SIG-M5 treated with dmso at 0.1 percent for 504 hours (cell line): ENCODE measurements around the gene KRTAP4-2.
"Not testable (repeated sequence)": the region's sequence is repeated elsewhere in the genome, so short reads cannot be mapped to it uniquely, and the experiment has no call there.

ENCODE experiments used
- DNase-seq: peaks from one replicate; lab custom pipeline; 2025; ENCODE audit not compliant: unreplicated experiment; lab: John Stamatoyannopoulos, UW

The KRTAP4-2 gene

DNA sequence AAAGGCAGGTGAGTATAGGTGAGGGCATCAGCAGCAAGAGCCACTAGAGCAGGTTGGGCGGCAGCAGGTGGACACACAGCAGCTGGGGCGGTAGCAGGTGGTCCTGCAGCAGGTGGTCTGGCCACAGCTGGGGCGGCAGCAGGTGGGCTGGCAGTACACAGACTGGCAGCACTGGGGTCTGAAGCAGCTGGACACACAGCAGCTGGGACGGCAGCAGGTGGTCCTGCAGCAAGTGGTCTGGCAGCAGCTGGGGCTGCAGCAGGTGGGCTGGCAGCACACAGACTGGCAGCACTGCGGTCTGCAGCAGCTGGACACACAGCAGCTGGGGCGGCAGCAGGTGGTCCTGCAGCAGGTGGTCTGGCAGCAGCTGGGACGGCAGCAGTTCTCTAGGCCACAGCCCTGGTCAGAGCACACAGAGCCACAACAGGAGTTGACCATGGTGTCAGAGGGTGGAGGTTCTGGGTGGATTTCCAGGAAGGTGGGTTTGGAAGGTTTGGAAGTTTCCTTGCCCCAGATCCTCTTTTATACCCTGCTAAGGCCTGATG, at the start of gene KRTAP4-2:
Gene KRTAP4-2, minus strand, starts transcription at position 495 of the 545 bp plus-strand sequence. Its CDS starts 57 bp downstream, at position 438.
- no peak for DNase-seq

DNA sequence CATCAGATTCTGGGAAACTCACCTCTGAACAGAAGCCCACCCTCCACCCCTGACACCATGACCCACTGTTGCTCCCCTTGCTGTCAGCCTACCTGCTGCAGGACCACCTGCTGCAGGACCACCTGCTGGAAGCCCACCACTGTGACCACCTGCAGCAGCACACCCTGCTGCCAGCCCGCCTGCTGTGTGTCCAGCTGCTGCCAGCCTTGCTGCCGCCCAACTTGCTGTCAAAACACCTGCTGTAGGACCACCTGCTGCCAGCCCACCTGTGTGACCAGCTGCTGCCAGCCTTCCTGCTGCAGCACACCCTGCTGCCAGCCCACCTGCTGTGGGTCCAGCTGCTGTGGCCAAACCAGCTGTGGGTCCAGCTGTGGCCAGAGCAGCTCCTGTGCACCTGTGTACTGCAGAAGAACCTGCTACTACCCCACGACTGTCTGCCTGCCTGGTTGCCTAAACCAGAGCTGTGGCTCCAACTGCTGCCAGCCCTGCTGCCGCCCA, 48.6 kb upstream of the KRTAP4-2 start, which contains the start of gene KRTAP9-2:
Gene KRTAP9-2, plus strand, starts transcription at position 51 of the 498 bp plus-strand sequence. Its CDS starts 7 bp downstream, at position 58.
- DNase-seq, result not testable (repeated sequence)

DNA sequence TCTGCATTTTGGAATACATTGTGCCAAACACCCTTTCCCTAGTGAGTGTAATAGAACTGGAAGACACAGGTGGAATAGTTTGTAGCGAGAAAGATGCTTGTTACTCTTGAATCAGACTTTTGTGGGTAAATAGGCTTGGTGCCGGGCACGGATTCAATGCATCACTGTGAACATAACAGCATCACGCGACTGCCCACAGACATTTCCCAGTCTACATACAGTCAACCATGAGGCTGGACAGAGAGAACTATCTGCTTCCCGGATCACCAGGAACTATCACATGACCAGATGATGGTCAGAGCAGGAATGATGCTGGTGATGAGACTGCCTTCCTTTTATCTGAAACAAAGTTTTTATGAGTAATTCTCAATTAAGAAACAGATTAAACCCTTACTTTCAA, 48.0 kb upstream of the KRTAP4-2 start:
- no peak for DNase-seq

DNA sequence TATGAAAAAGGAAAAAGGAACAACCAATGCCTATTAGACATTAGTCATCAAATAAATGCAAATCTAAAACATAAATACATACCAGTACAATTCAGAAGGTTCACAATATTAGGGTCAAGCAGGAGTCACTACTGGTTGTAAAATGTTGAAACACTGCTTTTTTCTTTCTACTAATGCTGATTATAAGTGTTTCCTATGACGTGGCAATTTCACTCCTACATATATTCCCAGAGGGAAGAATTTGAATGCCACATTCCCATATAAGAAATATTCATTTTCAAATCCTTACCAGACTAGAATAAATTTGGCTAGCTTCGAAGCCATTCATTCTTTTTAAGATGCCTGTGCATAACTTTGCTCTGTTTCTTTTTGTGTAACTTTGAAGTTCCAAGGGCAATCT, 45.8 kb upstream of the KRTAP4-2 start:
- no peak for DNase-seq

DNA sequence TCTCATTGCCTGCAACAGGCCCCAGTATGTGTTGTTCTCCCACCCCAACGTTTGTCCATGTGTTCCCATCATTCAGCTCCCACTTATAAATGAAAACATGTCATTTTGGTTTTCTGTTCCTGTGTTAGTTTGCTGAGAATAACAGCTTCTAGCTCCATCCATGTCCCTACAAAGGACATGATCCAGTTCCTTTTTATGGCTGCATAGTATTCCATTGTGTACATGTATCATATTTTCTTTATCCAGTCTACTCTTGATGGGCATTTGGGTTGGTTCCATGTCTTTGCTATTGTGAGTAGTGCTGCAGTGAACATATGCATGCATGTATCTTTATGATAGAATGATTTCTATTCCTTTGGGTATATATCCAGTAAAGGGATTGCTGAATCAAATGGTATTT, 37.7 kb upstream of the KRTAP4-2 start:
- DNase-seq, result no peak

DNA sequence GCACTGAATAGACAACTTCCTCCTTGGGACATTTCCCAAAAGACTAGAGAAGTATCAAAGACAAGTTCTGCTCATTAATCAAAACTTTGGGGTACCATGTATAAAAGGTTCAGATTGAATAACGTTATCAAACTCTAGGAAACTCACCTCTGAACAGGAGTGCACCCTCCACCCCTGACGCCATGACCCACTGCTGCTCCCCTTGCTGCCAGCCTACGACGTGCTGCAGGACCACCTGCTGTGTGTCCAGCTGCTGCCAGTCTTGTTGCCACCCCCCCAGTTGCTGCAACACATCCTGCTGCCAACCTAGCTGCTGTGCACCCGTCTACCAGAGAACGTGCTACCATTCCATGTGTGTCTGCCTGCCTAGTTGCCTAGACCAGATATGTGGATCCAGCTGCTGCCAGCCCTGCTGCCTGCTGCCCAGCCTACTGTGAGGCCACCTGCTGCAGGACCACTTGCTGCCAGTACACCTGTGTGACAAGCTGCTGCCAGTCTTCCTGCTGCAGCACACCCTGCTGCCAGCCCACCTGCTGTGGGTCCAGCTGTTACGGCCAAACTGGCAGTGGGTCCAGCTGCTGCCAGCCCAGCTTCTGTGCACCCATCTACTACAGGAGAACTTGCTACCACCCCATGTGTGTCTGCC, 34.6 kb upstream of the KRTAP4-2 start:
- DNase-seq, result no peak

DNA sequence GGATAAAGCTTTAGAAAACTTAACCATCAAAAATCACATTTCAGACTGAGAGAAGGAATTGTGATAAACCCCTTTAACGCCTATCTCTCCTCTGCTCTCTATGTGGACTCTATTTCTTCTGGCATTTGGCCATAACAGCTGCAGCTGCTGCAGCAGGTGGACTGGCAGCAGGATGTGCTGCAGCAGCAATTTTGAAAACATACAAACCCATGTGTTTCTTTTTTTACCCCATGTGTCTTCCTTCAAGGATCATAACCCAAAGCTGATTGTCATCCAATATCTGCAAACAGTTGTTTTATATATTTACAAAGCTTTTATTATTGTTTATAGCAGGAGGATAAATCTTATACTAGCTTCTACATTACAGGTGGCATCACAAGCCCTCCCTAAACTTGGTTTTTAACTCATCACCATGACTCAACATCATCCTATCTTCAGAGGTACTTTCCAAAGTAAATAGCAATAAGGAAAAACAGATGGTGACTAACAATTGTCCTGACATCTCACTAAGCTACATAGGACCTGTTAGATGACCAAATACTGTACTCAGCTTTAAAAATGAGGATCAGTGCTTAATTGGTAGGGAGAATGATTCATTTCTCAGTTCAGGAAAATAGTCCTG, 33.9 kb upstream of the KRTAP4-2 start:
- DNase-seq, result no peak

DNA sequence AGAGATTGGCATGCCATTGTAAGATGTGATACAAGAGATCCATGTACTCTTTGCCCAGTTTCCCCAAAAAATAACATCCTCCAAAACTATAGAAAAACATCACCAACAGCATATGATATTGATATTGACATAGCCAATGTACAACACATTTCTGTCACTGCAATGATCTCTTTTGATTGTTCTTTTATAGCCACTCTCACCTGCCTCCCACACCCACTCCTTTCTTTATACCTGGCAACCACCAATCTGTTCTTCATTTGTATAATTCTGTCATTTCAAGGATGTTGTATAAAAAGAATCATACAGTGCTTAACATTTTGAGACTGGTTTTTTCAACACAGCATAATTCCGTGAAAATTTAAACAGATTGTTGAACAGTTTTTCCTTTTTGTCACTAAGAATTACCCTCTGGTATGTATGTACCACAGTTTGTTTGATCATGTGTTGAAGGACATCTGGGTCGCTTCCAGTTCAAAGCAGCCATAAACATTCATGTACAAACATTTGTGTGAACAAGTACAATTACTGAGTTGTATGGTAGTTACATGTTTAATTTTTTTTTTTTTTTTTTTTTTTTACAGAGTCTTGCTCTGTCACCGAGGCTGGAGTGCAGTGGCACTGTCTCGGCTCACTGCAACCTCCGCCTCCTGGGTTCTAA, 21.5 kb upstream of the KRTAP4-2 start:
- no peak for DNase-seq

DNA sequence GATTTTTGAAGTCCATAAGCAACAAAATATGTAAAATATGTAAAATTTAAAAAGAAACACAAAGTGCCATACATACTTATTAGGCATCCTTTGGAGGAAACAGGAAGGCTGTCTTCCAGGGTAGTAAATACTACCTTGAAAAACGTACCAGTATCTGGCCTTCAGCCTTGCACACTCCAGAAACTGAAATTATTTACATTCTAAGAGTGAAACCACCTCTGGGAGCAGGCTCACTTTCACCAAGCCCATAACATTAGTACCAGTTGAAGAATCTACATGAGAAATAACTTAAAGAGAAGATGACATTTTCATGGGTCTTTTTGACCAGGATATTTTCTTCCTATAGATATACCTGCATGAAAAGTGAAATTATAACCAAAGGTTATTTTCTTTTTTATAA, 18.0 kb upstream of the KRTAP4-2 start:
- no peak for DNase-seq

DNA sequence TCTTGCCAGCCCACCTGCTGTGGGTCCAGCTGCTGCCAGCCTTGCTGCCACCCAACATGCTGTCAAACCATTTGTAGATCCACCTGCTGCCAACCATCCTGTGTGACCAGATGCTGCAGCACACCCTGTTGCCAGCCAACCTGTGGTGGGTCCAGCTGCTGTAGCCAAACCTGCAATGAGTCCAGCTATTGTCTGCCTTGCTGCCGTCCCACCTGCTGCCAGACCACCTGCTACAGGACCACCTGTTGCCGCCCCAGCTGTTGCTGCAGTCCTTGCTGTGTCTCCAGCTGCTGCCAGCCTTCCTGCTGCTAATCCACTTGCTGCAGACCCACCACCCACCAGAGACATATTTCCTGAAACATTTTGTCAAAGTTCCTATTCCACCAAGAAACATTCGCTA, 12.3 kb upstream of the KRTAP4-2 start:
- DNase-seq, result no peak

DNA sequence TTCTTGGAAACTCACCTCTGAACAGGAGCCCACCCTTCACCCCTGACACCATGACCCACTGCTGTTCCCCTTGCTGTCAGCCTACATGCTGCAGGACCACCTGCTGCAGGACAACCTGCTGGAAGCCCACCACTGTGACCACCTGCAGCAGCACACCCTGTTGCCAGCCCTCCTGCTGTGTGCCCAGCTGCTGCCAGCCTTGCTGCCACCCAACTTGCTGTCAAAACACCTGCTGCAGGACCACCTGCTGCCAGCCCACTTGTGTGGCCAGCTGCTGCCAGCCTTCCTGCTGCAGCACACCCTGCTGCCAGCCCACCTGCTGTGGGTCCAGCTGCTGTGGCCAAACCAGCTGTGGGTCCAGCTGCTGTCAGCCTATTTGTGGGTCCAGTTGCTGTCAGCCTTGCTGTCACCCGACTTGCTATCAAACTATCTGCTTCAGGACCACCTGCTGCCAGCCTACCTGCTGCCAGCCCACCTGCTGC, 11.9 kb upstream of the KRTAP4-2 start, which contains the start of gene KRTAP9-1:
Gene KRTAP9-1, plus strand, starts transcription at position 51 of the 482 bp plus-strand sequence. Its CDS starts 0 bp downstream, at position 51.
- not testable (repeated sequence) for DNase-seq

DNA sequence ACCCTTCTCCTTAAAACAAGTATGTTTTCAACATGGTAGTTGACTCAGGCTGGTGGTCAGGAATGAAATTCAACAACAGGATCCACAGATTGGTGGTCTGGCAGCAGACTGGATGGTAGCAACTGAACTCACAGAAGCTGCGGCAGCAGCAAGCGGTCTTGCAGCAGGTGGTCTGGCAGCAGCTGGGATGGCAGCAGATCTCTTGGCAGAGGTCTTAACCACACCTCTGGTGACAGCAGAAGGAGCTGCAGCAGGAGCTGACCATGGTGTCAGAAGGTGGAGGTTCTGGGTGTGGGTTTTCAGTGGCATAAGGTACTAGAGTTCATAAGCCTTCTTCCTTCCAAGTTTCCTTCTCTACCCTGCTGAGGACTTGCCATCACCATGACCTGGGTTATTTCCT, 8.9 kb upstream of the KRTAP4-2 start:
- DNase-seq, result no peak

DNA sequence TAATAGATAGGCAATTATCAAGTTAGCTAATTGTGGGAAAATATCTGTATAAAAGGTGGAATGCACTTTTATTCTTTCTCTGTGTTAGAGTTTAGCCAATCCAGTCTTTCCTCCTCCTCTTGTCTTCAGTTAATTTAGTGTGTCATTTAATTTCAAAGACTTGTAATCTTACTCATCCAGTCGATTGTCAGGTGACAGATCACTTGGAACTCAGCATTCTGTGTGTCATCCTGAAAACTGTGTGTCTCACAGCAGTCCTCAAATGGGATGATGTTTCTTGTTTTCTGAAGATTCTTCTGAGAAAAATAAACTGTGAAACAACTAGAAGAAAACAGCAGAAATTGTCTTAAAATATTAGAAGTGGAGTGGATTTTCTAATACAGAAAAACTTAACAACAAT, 7.0 kb upstream of the KRTAP4-2 start:
- DNase-seq, result no peak

DNA sequence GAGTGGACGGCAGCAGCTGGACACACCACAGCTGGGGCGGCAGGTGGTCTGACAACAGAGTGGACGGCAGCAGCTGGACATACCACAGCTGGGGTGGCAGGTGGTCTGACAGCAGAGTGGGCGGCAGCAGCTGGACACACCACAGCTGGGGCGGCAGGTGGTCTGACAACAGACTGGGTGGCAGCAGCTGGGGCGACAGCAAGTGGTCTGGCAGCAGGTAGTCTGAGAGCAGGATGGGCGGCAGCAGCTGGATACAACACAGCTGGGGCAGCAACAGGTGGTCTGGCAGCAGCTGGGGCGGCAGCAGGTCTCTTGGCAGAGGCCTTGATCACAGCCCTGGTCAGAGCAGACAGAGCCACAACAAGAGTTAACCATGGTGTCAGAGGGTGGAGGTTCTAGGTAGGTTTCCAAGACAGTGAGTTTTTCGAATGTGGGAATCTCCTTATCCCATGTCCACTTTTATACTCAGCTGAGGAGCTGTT, 6.5 kb upstream of the KRTAP4-2 start, which contains the start of gene KRTAP4-1:
Gene KRTAP4-1, minus strand, starts transcription at position 432 of the 482 bp plus-strand sequence. Its CDS starts 57 bp downstream, at position 375.
- DNase-seq, result no peak

DNA sequence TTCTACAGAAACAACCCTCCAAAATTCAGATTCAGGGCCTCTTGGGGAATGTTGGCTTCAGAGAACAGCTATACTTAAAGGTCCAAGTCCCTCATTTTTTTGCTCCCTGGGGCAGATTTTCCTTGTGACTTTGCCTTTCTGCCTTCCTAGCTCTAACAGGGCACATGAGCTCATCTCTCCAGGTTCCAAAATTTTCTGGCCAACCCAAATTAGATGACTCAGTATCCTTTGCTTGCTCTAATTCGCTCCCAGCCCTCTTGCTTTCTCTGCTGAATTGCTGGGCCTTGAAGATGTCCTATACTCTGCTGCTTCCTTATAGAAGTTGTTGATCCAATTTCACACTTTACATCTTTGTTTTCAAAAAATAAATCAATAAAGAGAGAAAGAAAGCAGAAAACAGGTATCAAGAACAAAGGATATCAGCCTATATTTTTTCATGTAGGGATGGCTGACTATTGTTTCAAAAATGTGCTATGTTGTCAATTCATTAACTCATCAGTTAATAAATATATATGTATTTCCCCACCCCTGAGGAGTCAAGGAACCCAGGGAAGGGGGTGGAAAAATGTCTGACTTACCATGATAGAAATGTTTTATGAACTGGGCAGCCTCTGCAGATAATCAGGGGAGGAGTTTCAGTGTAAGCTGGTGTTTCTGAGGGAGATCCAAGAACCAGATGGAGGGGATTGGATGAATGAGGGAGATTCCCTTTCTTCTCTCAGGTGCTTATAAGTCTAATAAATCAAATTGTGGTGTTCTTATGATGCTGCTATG, 1.0 kb upstream of the KRTAP4-2 start:
- no peak for DNase-seq

DNA sequence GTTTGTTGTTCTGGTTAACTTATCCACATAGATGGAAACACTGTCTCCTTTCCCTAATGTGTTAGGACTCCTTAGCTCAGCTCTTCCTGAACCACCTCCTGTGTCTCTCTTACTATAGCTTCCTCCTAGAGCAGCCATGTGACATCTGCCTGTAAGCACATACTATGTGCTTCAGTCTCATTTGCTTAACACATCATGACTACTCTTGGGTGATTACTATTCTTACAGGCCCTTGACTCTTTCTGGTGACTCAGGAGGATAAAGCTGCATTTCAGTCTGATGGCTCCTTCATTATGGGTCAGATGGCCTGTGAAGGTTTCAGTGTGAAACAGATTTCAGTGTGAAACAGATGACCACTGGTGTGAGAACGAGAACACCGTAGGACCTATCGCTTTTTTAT, 320 bp upstream of the KRTAP4-2 start:
- DNase-seq, result no peak

DNA sequence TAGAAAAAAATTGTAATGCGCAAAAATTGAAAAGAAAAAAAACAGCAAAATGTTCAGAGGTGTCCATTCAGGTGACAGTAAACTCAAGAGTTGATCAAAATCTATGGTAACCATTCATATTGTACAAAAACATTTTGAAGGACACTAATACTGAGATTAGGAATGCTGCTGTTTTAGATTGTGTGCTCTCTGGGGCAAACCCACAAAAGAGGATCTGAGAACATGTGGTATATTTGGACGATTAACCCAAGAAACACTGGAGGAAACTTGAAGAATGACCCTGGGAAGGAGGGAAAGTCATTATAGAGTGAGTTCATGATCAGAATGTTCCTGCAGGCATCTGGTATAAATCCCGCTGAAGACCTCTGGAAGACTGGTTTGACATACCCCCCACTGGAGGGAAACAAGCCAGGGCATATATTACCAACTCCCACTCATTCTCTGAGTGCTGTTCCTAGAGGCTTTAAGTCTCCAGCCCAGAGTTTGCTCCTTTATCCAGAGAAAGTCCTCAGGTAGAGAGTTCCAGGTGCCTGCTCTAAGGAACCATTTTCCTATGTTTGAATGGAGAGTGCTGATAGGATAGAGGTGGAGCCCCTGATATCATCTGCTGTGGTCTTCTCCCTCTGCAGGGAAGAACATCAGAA, 1.2 kb downstream of the KRTAP4-2 start:
- no peak for DNase-seq

DNA sequence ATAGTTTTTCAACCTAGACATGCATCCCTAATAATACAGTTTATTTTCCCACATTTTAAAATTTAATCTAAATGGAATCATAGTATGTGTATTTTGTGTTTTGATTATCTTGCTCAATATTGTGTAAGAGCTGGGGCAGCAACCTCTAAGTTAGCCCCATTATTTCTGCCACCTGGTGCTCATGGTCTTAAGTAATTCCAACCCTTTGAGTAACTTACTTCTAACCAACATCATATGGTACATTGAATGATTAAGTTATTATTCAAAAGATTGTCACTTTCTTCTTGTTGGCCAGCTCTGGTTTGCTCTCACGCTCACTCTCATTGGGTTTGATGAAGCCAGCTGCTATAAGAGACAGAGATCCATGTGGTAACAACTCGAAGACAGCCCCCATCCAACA, 6.1 kb downstream of the KRTAP4-2 start:
- no peak for DNase-seq

DNA sequence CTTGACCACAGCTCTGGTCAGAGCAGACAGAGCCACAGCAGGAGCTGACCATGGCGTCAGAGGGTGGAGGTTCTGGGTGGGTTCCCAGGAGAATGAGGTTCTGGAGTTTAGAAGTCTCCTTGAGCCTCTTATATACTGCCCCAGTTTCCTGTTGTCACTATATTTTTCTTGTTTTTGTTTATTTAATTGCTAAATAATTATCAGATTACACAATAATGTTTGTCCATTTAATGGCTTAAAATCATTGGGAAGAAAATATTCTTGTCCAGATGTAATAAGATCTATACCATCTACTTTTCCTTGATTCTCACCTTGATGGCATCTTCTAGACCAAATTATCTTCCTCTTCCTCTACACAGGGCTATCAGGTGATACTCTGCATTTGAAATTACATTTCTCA, 9.9 kb downstream of the KRTAP4-2 start, which contains the start of gene KRTAP4-3:
Gene KRTAP4-3, minus strand, starts transcription at position 101 of the 400 bp plus-strand sequence. Its CDS starts 49 bp downstream, at position 52.
- no peak for DNase-seq

DNA sequence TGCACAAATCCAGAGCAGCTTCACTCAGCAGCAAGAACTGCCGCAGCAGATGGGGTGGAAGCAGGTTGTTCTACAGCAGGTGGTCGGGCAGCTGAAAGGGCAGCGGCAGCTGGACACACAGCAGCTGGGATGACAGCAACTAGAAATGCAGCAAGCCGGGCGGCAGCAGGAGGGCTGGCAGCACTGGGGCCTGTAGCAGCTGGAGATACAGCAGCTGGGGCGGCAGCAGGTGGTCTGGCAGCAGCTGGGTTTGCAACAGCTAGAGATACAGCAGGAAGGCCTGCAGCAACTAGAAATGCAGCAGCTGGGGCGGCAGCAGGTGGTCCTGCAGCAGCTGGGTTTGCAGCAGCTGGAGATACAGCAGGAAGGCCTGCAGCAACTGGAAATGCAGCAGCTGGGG, 10.5 kb downstream of the KRTAP4-2 start:
- no peak for DNase-seq
